OCI-M1 (cell line): ENCODE measurements around the gene SYCP2.
"Not testable (repeated sequence)": the region's sequence is repeated elsewhere in the genome, so short reads cannot be mapped to it uniquely, and the experiment has no call there.

Experiments used
- DNase-seq: peaks from one replicate; lab custom pipeline; 2025; lab: John Stamatoyannopoulos, UW

Gene SYCP2

DNA sequence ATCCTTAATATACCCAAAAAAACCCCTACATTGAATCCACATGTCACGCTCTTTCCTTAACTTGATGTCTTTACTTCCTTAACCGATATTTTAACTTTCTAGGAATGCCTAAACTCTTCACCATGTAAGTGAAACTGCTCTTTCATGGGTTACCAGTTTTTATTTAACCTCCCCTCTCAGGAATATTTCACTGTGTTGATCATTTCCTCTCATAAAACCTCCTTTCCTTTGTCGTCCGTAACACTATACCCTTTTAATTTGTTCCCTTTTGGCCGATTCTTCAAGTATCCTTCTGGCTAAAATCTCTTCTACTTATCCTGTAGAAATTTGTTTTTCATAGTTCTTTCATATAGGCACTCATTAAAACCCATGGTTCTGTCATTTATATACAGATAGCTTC lies 24.6 kb downstream of the SYCP2 start:
- DNase-seq = no peak

DNA sequence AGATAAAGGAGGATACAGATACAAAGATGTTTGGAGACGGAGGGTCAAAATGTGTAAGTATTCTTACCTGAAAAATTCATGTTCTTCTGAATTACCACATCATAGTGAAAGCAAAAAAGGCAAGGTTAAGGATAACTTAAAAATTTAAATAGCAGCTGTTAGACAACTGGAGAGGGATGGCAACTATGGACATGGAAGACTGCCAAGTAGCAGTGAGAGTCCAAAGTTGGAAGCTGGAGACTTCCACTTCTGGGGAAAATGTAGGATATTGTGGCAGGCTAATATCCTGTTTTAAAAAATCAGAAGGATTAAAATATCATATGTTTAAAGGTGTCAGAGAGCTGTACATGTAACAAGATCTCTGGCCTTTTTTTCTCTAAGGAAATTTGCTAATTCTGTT lies 29.8 kb downstream of the SYCP2 start:
- no peak for DNase-seq

DNA sequence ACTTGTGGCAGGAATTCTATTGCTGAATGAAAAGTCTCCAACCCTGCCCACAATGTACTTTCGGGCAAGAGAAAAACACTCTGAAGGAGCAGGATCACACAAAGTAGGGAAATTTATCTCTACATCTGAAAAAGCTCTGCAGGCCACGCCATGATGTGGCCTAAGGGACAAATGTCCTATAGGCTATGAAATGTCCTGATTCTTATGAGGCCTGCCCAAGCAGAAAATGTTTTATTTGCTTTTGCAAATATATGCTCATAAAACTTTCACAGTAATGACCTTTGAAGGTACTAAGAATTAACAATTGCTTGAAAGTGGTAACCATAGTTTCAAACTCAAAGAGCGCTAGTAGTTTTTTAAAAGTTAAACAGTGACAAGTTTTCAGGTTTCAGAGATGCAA lies 31.0 kb downstream of the SYCP2 start:
- DNase-seq = no peak

DNA sequence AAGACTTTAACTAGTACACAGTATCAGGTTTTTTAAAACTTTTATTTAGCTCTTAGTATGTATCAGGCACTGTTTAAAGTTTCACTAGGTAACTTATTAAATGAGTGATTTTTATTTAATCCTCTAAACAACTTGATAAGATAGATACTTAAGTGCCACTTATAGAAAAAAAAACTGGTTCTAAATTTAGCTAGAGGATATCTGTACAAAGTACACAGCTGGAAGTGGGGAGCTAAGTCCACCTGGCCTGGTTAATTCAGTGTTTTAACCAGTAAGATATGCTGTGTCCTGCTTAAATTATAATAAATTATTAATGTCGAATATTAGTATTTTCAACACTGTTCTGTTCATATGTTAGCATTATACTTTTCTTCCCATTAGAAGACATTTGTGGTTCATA lies 37.5 kb downstream of the SYCP2 start:
- DNase-seq = no peak

DNA sequence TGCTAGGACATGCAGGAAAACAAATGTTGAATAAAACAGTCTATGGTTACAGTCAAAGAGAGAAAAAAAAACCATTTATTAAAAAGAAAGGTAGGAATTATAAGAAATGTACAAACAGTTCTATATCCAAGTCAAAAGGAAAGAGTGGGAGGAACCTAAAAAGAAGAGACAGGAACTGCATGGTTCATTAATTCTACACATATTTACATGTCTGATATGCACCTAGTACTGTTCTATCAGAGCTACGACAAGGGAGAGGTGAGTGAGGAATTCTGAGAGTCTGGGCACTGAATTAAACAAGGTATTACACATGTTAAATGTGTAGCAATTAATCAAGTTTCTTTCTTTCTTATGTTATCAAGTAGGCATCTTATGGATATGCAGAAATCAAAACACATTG lies 41.9 kb downstream of the SYCP2 start:
- DNase-seq = no peak

DNA sequence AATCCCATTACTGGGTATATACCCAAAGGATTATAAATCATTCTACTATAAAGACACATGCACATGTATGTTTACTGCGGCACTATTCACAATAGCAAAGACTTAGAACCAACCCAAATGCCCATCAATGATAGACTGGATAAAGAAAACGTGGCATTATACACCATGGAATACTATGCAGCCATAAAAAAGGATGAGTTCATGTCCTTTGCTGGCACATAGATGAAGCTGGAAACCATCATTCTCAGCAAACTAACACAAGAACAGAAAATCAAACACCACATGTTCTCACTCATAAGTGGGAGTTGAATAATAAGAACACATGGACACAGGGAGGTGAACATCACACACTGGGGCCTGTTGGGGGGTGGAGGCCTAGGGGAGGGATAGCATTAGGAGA lies 43.4 kb downstream of the SYCP2 start:
- not testable (repeated sequence) for DNase-seq

DNA sequence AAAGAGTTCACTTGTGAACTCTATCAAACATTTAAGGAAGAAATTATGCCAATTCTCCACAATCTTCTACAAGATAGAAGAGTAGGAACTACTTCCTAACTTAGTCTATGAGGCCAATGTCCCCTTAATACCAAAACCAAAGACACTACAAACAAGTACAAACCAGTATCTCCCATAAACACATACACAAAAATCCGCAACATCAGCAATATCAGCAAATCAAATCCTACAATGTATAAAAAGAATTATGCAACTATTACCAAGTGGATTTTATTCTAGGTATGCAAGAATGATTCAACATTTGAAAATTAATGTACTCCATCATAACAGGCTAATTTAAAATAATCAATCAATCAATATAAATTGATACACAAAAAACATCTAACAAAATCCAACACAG lies 45.4 kb downstream of the SYCP2 start:
- DNase-seq = no peak

DNA sequence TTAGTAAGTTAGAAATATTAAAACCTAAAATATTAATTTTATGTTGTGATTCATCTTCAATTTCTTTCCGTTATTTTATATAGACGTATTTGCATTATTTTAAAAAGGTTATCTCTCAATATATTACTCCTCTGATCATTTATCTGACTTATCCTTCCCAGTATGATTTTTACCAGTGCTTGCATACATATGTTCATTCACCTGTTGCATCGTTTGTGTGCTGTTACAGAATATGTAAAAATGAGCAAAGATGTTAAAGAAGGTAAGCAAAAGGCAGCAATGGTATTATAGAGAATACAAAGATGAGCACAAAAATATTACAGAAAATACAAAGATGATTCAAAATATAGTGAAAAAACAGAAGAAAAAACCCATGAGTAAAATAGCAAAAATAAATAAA lies 48.9 kb downstream of the SYCP2 start:
- no peak for DNase-seq

DNA sequence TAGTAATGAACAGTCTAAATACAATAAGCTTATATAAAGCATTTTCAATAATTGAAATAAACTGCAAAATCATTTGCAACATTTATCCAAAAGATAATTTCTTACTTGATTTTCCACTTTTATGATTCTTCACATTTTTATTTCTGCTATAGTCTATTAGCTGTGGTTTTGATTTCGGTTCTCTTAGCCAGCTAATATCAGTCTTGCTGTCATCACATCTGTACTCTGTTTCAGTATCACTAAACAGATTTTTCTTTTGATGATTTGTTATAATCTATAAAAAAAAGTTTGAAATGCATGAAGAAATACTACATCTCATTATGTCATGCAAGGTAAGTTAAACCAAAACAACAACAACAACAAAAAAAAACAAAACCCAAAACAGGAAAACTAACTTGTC lies 53.2 kb downstream of the SYCP2 start:
- DNase-seq = no peak

DNA sequence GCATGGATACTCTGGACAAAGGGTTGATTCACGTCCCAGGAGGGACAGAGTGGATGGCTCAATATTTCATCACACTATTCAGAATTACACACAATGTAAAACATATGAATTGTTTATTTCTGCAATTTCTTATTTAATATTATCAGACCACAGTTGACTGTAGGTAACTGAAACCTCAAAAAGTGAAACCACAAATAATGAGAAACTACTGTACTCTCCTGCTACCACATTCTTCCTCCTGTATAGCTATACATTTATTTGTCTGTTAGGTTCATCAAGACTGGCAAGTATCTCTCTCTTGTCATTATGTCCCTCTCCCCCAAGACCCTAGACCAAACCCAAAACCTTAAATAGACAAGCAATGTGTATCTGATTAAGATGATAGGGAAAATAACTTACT lies 60.0 kb downstream of the SYCP2 start:
- DNase-seq = no peak

DNA sequence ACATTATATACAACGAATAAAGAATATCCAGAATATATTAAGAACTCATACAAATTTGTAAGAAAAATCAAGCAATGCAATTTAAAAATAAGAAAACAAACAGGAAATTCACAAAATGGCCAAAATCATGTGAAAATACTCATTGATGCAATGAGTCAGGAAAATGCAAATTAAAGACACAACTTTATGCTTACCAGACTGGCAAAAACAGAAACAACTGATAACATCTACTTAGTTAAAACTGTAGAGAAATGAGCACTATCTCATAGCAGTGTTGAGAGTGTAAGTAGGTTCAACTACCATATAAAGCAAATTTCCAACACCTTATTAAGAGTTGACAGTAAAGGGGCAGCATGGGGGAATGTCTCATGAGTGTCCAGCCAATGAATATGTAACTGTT lies 62.3 kb downstream of the SYCP2 start:
- DNase-seq = no peak

DNA sequence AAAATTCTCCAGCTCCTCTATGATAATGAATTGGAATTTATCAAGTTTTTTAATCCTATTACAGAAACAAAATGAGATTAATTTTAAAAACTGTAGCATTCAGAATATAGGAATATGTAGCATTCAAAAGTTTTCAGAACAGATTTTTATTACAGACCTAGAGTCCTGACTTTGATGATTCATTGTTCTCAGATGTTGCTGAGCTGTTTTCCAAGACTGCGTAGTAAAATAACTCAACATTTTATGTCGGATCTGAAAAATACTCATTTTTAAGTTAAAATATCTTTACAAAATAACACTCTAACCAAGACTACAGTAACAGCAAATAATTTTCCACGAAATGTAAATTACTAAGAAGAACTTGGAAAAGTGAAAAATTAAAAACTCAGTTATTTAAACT lies 67.1 kb downstream of the SYCP2 start:
- no peak for DNase-seq

DNA sequence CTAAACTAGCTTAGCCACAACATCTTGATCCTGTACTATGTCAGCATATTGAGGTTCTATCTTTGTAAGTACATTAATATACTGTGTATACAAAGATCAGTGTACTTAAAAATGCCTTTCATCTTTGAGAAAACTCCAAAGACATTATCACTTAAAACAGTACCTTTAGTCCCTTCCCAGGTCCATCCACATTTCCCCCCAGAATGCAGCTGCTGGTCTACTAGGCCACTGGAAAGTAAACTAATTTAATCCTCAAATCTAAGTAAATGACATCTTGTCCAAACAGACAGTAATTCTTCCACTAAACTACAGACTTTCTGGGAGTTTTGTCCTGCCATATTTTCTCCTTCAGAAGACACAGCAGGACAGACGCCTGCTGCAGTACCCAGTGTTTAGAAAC lies 68.7 kb downstream of the SYCP2 start:
- no peak for DNase-seq

DNA sequence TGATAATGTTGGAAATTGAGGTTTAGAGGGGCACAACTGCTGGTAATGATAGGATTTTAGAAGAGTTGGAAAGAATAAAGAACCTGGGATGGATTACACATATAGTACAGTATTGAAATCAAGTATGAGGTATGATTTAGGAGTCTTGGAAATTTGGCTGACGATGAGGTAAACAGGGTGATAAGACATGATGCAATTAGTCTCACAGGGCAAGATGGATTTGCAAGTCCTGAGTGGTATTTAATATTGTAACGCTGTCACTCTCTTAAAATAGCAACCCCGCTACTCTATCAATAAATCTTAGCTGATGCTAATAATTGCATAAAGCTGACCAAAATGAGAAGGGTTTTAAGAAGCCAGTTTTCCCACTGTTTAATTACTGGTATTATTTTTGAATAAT lies 70.4 kb downstream of the SYCP2 start:
- DNase-seq = no peak

DNA sequence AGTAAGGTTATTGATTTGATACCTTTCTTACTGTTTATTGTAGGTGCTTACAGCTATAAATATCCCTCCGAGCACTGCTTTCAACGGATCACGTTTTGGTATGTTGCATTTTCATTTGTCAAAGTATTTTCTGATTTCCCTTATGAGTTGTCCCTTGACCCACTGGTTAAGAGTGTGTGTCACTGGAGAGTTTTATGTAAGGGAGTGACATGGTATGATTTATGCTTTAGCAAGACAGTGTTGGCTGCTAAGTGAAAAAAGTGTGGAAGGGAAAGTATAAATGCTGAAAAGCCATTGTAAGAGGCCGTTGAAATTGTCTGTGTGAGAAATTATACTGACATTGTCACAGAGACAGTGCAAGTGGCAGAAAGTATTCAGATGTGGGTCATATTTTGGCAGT lies 72.0 kb downstream of the SYCP2 start:
- no peak for DNase-seq

DNA sequence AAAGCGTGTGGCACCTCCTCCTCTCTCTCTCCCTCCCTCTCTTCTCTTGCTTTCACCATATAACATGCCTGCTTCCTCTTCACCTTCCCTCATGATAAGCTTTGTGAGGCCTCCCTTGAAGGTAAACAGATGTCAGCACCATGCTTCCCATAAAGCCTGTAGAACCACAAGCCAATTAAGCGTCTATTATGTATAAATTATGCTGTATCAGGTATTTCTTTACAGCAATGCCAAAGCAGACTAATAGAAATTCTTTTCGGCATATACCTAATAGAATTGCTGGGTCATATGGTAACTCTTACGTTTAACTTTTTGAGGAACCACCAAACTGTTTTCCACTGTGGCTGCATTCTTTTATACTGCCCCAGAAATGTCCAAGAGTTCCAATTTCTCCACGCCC lies 75.0 kb downstream of the SYCP2 start:
- DNase-seq = no peak

DNA sequence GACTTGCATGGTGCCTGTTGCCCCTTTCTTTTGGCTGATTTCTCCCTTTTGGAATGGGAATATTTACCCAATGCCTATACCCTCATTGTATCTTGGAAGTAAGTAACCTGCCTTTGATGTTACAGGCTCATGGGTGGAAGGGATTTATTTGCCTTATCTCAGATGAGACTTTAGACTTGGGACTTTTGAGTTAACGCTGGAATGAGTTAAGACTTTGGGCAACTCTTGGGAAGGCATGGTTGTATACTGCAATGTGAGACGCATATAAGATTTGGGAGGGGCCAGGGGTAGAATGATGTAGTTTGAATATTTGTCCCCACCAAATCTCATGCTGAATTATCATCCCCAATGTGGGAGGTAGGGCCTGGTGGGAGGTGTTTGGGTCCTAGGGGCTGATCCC lies 75.5 kb downstream of the SYCP2 start:
- no peak for DNase-seq

DNA sequence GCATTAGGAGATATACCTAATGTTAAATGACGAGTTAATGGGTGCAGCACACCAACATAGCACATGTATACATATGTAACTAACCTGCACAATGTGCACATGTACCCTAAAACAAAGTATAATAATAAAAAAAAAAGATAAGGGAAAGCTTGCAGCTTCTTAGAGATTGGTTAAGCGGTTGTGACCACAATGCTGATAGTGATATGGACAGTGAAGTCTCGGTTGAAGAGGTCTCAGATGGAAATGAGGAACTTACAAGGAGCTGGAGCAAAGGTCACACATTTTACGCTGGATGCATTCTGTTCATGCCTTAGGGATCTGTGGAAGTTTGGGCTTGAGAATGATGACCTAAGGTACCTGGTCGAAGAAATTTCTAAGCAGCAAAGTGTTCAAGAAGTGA lies 76.5 kb downstream of the SYCP2 start:
- DNase-seq = peak; percentile 84

DNA sequence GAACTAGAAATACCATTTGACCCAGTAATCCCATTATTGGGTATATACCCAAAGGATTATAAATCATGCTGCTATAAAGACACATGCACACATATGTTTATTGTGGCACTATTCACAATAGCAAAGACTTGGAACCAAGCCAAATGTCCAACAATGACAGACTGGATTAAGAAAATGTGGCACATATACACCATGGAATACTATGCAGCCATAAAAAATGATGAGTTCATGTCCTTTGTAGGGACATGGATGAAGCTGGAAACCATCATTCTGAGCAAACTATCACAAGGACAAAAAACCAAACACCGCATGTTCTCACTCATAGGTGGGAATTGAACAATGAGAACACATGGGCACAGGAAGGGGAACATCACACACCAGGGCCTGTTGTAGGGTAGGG lies 76.9 kb downstream of the SYCP2 start:
- DNase-seq = not testable (repeated sequence)

DNA sequence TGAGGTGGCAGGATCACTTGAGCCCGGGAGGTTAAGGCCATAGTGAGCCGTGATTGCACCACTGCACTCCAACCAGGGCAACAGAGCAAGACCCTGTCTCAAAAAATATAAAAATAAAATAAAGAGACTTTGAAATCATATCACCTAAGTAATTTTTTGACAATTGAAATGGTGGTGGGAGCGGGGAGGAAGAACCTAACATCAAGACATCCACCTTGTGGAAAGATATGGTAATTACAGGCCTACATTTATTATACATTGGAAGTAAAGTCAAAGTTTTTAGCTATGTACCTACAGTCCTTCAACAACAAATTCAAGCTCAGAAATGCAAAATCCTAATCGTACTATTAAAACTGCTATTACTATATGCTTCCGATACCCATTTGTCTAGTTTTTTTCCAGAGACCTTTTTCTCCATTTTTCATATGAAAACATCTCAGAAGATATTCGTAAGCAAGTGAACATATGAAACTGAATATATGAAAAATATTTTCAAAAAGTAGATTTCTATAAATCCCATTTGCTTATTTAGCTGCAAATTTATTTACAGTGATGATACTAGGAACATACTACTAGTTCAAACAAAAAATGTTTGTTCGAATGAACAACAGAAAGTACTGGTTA lies 83.3 kb downstream of the SYCP2 start:
- peak; percentile 55 for DNase-seq

DNA sequence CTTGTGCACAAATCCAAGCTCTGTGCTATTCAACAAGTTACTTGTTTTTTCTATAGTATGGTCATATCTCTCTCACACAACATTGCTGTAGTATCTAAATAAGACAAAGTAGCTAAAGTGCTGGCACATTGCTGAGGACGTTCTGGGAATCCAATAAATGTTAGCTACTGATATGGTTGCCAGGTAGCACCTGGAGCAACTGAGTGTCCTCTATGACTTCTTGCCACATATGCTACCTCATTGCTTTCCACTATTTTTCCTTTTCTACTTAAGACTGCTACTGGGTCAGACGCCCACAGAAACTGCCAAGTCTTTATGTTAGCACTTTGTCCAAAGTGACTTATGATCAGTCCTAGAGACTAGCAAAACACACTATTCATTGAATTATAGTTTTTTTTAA lies 85.3 kb downstream of the SYCP2 start:
- DNase-seq = no peak

DNA sequence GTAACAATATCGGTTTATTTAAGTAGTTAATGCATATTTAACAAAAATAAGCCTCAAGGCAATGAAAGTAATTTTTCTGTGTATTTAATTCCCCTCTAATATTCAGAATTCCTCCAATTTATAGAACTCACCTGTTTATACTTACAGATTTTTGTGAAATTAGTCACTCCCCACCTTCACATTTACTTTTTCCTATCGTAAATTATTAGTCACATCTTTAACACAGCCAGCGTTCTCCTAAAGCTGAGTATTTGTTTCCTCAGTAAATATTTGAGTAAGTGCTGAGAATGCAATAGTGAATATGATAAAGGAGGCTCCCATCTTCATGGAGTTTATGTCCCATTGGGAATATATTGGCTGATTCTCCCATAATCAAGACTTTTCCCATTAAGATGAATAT lies 88.0 kb downstream of the SYCP2 start:
- DNase-seq = no peak

DNA sequence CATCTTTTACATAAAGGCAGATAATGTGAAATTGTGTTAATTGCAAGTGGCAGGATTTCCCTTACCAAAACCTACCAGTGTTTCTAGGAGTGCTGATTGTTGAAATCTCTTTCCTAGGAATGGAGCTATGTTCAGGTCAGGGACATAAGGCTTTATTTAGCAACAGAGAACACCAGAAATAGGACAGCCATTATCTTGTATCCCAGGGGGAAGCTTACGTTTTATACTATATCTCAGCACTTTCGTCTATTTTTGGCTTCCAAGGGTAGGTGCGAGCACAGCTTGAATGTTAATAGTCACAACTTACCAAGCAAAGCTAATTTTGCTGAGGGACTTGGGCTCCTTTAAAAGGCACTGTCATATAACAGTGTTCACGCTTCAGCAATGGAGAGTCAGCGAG lies 94.0 kb downstream of the SYCP2 start:
- no peak for DNase-seq

DNA sequence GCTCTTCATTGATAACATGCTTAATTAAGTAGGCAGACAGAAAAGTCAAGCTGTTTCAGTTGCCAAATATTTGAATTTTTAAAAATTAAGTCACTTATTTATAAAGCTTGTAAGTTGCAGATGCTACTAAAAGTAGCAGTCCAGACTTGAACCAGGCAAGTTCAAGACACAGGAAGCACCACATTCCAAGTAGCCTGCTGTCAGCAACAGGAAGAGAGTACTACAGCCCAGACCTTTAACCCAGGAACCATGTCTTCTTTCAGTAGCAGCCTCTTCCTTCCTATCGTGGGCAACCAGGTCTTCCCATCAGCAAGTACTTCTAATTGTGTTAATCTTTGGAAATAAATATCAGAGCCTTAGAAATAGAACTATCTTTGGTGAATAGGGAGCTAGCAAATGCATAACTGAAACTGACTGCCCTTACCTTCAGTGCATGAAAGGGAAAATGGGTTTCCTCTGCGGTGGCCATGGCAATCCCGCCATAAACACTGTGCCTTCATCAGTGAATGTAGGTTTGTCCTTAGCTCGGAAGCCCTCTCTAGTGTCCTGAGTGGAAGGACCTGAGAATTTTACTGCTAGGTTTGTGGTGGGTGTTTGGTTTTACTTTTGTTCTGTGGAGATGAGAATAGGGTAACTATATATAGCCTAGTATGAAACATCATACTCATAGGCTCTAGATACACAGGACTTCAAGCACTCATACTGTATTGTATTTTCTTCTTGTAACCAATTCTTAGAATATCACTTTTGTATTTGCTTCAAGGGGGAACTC lies 95.6 kb downstream of the SYCP2 start:
- DNase-seq = no peak
